Calu3 (cell line): ENCODE measurements around the gene TNIK. TPM values are rescaled to one million over a fixed set of nuclear protein-coding genes. Genes with fewer than 3 reads are reported as not detected.

Experiments used
- BruUV-seq: library from RNA; stranded (reverse); fragments of 400-500 nt; replicated peaks from 2 replicates; lab custom pipeline; 2021; lab: Mats Ljungman, UMichigan
- CTCF ChIA-PET: fragments of 300-600 bp; sonication (Branson Sonifier 250); formaldehyde crosslinking; loops from one replicate; lab custom pipeline; 2022; ENCODE audit warnings: antibody characterized with exemption; lab: Charles Lee
- DNase-seq: peaks from one replicate; pipeline ENCODE4 v3.0.0; 2022
- H3K27ac Mint-ChIP-seq: one replicate; pipeline ENCODE4 v1.8.0; 2022; ENCODE audit warnings: mixed read lengths; ENCODE audit not compliant: unreplicated experiment
- H3K27me3 Mint-ChIP-seq: one replicate; pipeline ENCODE4 v1.8.0; 2022; ENCODE audit warnings: mixed read lengths; ENCODE audit not compliant: unreplicated experiment
- H3K36me3 Mint-ChIP-seq: one replicate; pipeline ENCODE4 v1.8.0; 2022; ENCODE audit warnings: mild to moderate bottlenecking, moderate library complexity, mixed read lengths; ENCODE audit not compliant: insufficient read depth, unreplicated experiment
- H3K4me1 Mint-ChIP-seq: one replicate; pipeline ENCODE4 v1.8.0; 2022; ENCODE audit warnings: mild to moderate bottlenecking, low read depth, mixed read lengths; ENCODE audit not compliant: unreplicated experiment
- H3K4me3 Mint-ChIP-seq: one replicate; pipeline ENCODE4 v1.8.0; 2022; ENCODE audit warnings: mild to moderate bottlenecking, low read depth, moderate library complexity, mixed read lengths; ENCODE audit not compliant: unreplicated experiment
- H3K9me3 Mint-ChIP-seq: one replicate; pipeline ENCODE4 v1.8.0; 2022; ENCODE audit warnings: low read depth, mixed read lengths; ENCODE audit not compliant: unreplicated experiment
- CTCF ChIP-seq: fragments of 200-600 bp; IDR thresholded peaks from one replicate; pipeline ENCODE4 v1.8.0; 2022; ENCODE audit warnings: antibody characterized with exemption; ENCODE audit not compliant: unreplicated experiment
- intact Hi-C: fragments of 100-400 bp; cut with micrococcal nuclease; formaldehyde crosslinking; loops from one replicate; pipeline ENCODE4 v1.10.0; 2022; ENCODE audit not compliant: unreplicated experiment
- total RNA-seq: library from RNA; stranded (reverse); gene quantifications from 2 replicates; pipeline ENCODE4 v1.2.3, GENCODE V29; 2022

The TNIK gene
- total RNA-seq, 1 experiment from 2014 or later, result 19.7 TPM

GRCh38 chr3:171039674-171040073 lies 420.5 kb downstream of the TNIK start:
- no peaks in the 10 kb centered on the region for H3K36me3 Mint-ChIP-seq
- no TSS peak for BruUV-seq

GRCh38 chr3:171038342-171038741 lies 421.9 kb downstream of the TNIK start:
- intact Hi-C loops, result no loop called here
- Mint-ChIP-seq H3K27me3 (no peaks in the 10 kb centered on the region), H3K9me3 (no peaks in the 10 kb centered on the region), H3K36me3 (no peaks in the 10 kb centered on the region), H3K27ac (no peak overlapping the region), H3K4me1 (no peaks in the 10 kb centered on the region), H3K4me3 (no peak overlapping the region)
- no TSS peak for BruUV-seq
- CTCF ChIA-PET, result no interaction called here
- DNase-seq, result no peak
- TF ChIP-seq CTCF, result no peak

More at GRCh38 chr3:171039674-171040073, 420.5 kb downstream of the TNIK start:
- Mint-ChIP-seq H3K27ac (no peak overlapping the region), H3K4me1 (peaks cover 8% of the 10 kb centered on the region), H3K9me3 (no peaks in the 10 kb centered on the region), H3K27me3 (no peaks in the 10 kb centered on the region), H3K4me3 (no peak overlapping the region)
- no peak for DNase-seq
- intact Hi-C loops, result no loop called here
- CTCF ChIA-PET, result no interaction called here
- no peak for TF ChIP-seq CTCF

- Mint-ChIP-seq H3K4me1 (no peaks in the 10 kb centered on the region), H3K9me3 (no peaks in the 10 kb centered on the region), H3K27ac (no peak overlapping the region), H3K36me3 (no peaks in the 10 kb centered on the region), H3K4me3 (no peak overlapping the region), H3K27me3 (no peaks in the 10 kb centered on the region)
- BruUV-seq, result no TSS peak
- TF ChIP-seq CTCF, result no peak
- CTCF ChIA-PET, result interaction anchor here (1.2 kb wide), 1 partner anchor 67 kb away, joined by 3 read pairs; no protein-coding TSS in a partner anchor
- DNase-seq, result no peak
- intact Hi-C loops, result no loop called here
Measured at GRCh38 chr3:171028779-171029232, 431.4 kb downstream of the TNIK start.

- Mint-ChIP-seq H3K4me1 (peaks cover 4% of the 10 kb centered on the region), H3K4me3 (no peak overlapping the region), H3K27me3 (no peaks in the 10 kb centered on the region), H3K36me3 (no peaks in the 10 kb centered on the region), H3K27ac (no peak overlapping the region), H3K9me3 (no peaks in the 10 kb centered on the region)
- DNase-seq, result peak; percentile 71
- TF ChIP-seq CTCF, result no peak
- no TSS peak for BruUV-seq
- CTCF ChIA-PET, result interaction anchor here (1.2 kb wide), 2 partner anchors 10 to 66 kb away, joined by 3 to 4 read pairs; no protein-coding TSS in a partner anchor
- intact Hi-C loops, result no loop called here
Measured at GRCh38 chr3:171028025-171028778, 432.0 kb downstream of the TNIK start.
